Ascending aorta (tissue), 2 donors: ENCODE data around the gene POLR1A. TPM values are rescaled to one million over a fixed set of nuclear protein-coding genes. Genes with fewer than 3 reads are reported as not detected.

Experiments used
- DNase-seq, 2 donors: peaks; one replicate each; pipeline ENCODE4 v3.0.0-alpha.2; 2019; ENCODE audit warnings: low spot score in 2 of 2
- H3K27ac ChIP-seq, 2 donors: fragments of 200-600 bp; sonication (generic); one replicate each; pipeline ENCODE4 v1.5.1; 2016 to 2017; ENCODE audit warnings: mild to moderate bottlenecking in 1 of 2
- H3K27me3 ChIP-seq: fragments of 200-600 bp; sonication (generic); one replicate; pipeline ENCODE4 v1.5.1; 2017
- H3K36me3 ChIP-seq, 2 donors: fragments of 200-600 bp; sonication (generic); one replicate each; pipeline ENCODE4 v1.5.1; 2016
- H3K4me1 ChIP-seq, 2 donors: fragments of 200-600 bp; sonication (generic); one replicate each; pipeline ENCODE4 v1.5.1; 2016 to 2017; ENCODE audit warnings: mild to moderate bottlenecking in 1 of 2
- H3K4me3 ChIP-seq, 2 donors: fragments of 200-600 bp; sonication (generic); one replicate each; pipeline ENCODE4 v1.5.1; 2016 to 2017; ENCODE audit warnings: mild to moderate bottlenecking in 1 of 2
- H3K9me3 ChIP-seq, 2 donors: fragments of 200-600 bp; sonication (generic); one replicate each; pipeline ENCODE4 v1.5.1; 2016
- CTCF ChIP-seq, 3 experiments: fragments of 200-600 bp in 2 of 3; fragments of 450-650 bp in 1 of 3; sonication (generic) in 2 of 3; IDR thresholded peaks; one replicate each; pipeline ENCODE4 v1.5.1; 2016 to 2019; ENCODE audit warnings: antibody characterized with exemption in 3 of 3, mild to moderate bottlenecking in 1 of 3, moderate library complexity in 1 of 3
- intact Hi-C: fragments of 100-400 bp; cut with DNase I; formaldehyde crosslinking; loops from one replicate; pipeline ENCODE4 v1.15.1; 2023
- total RNA-seq: library from RNA; depleted of rRNA; stranded (reverse); fragments of >200 nt; gene quantifications from one replicate; pipeline ENCODE4 v1.1.0, GENCODE V29; 2016

POLR1A gene
- total RNA-seq, 1 donor from 2014 or later: 8.0 TPM

- DNase-seq: peak in 1 of 2 donors; percentile 59
- no peaks in the 10 kb centered on the region for H3K36me3 ChIP-seq
- no peak overlapping the region for H3K4me3 ChIP-seq
- H3K4me1 ChIP-seq: peaks cover 0 to 13% of the 10 kb centered on the region in 2 donors
- no peaks in the 10 kb centered on the region for H3K9me3 ChIP-seq
- TF ChIP-seq CTCF (IDR thresholded peaks at IDR 0.05): no peak
- H3K27ac ChIP-seq: peak overlapping the region; percentile 4 to 22
- no peaks in the 10 kb centered on the region for H3K27me3 ChIP-seq
- intact Hi-C loops: no loop called here
Measured at GRCh38 chr2:85976106-85976920, 129.4 kb downstream of the POLR1A start.

GRCh38 chr2:85975581-85975980 lies 130.1 kb downstream of the POLR1A start:
- no peak overlapping the region for H3K4me3 ChIP-seq
- peaks cover 0 to 13% of the 10 kb centered on the region in 2 donors for H3K4me1 ChIP-seq
- H3K9me3 ChIP-seq: no peaks in the 10 kb centered on the region
- no peak for TF ChIP-seq CTCF (IDR thresholded peaks at IDR 0.05)
- DNase-seq: peak in 1 of 2 donors; percentile 11
- intact Hi-C loops: no loop called here
- no peaks in the 10 kb centered on the region for H3K36me3 ChIP-seq
- no peaks in the 10 kb centered on the region for H3K27me3 ChIP-seq
- peak overlapping the region; percentile 4 to 22 for H3K27ac ChIP-seq

- Histone ChIP-seq H3K27me3 (no peaks in the 10 kb centered on the region), H3K4me3 (no peak overlapping the region), H3K4me1 (peaks cover 0 to 13% of the 10 kb centered on the region in 2 donors), H3K36me3 (no peaks in the 10 kb centered on the region), H3K9me3 (no peaks in the 10 kb centered on the region), H3K27ac (no peak overlapping the region)
- DNase-seq: peak in 1 of 2 donors; percentile 49
- intact Hi-C loops: no loop called here
- TF ChIP-seq CTCF (IDR thresholded peaks at IDR 0.05): no peak
Measured at GRCh38 chr2:85974390-85974789, 131.3 kb downstream of the POLR1A start.

GRCh38 chr2:85972355-85972754 lies 133.3 kb downstream of the POLR1A start:
- H3K9me3 ChIP-seq: no peaks in the 10 kb centered on the region
- H3K4me1 ChIP-seq: peaks cover 0 to 2% of the 10 kb centered on the region in 2 donors
- H3K27ac ChIP-seq: no peak overlapping the region
- no peaks in the 10 kb centered on the region for H3K27me3 ChIP-seq
- intact Hi-C loops: no loop called here
- no peak for TF ChIP-seq CTCF (IDR thresholded peaks at IDR 0.05)
- DNase-seq: peak in 1 of 2 donors; percentile 9
- H3K4me3 ChIP-seq: no peak overlapping the region
- no peaks in the 10 kb centered on the region for H3K36me3 ChIP-seq

GRCh38 chr2:85971366-85971765 lies 134.3 kb downstream of the POLR1A start:
- no peaks in the 10 kb centered on the region for H3K27me3 ChIP-seq
- peak in 1 of 2 donors; percentile 5 for DNase-seq
- H3K4me3 ChIP-seq: no peak overlapping the region
- no peak overlapping the region for H3K27ac ChIP-seq
- H3K36me3 ChIP-seq: no peaks in the 10 kb centered on the region
- TF ChIP-seq CTCF (IDR thresholded peaks at IDR 0.05): no peak
- H3K4me1 ChIP-seq: peaks cover 0 to 2% of the 10 kb centered on the region in 2 donors
- intact Hi-C loops: no loop called here
- no peaks in the 10 kb centered on the region for H3K9me3 ChIP-seq

Other genes with a start within 250 kb of the POLR1A start
- gene ST3GAL5, start 216.9 kb downstream of the POLR1A start, total RNA-seq: 21.0 TPM
- 123 TPM for gene PTCD3, start 349 bp upstream of the POLR1A start, total RNA-seq
- 97.1 TPM for gene IMMT, start 89.6 kb upstream of the POLR1A start, total RNA-seq
- gene MRPL35, start 93.6 kb upstream of the POLR1A start, total RNA-seq: 4.7 TPM
- 6.4 TPM for gene REEP1, start 231.7 kb upstream of the POLR1A start, total RNA-seq